ENCODE measurements around the gene ZNF655. TPM values are rescaled to one million over a fixed set of nuclear protein-coding genes. Genes with fewer than 3 reads are reported as not detected.

The ZNF655 gene
- total and polyA plus RNA-seq, 2 of the 8 experiments (the other 6 are each of a cell fraction or from before 2014, with no cell fraction given) = 27.1 to 37.8 TPM

- Histone ChIP-seq H4K5ac (ENCODE audit: insufficient read length, low read depth, low read length) (no peak overlapping the region), H3K9me3 (ENCODE audit: insufficient read depth in 2 of 2, low read depth in 1 of 2, low read length in 1 of 2) (no peaks in the 10 kb centered on the region), H3K23me2 (ENCODE audit: low read depth, low read length) (no peaks in the 10 kb centered on the region), H3K36me3 (ENCODE audit: control insufficient read depth in 2 of 4, insufficient read depth in 4 of 4, low read length in 3 of 4) (peaks cover 6 to 28% (median 14%) of the 10 kb centered on the region in 4 experiments; a peak in 7 of 8 replicates), H4K8ac (ENCODE audit: extremely low read depth, insufficient read depth, low read length) (no peak overlapping the region), H3K4me1 (replicated peaks in 1 of 4; ENCODE audit: control insufficient read depth in 3 of 4, insufficient read depth in 4 of 4, low read length in 3 of 4) (no peaks in the 10 kb centered on the region), H3K18ac (ENCODE audit: extremely low read depth, low read length) (no peak overlapping the region), H3K23ac (ENCODE audit: insufficient read length) (no peak overlapping the region), H3K4me3 (ENCODE audit: extremely low read depth in 1 of 4, insufficient read depth in 2 of 4, low read depth in 3 of 4, low read length in 4 of 4) (no peak overlapping the region), H2AK5ac (ENCODE audit: low read depth, low read length) (no peak overlapping the region), H3K56ac (replicated peaks; ENCODE audit: insufficient read length, low read depth, low read length) (no peak overlapping the region), H3K9ac (replicated peaks in 1 of 4; ENCODE audit: extremely low read depth in 1 of 4, low read depth in 3 of 4, low read length in 3 of 4) (no peak overlapping the region), H3K79me1 (ENCODE audit: low read depth, low read length) (no peaks in the 10 kb centered on the region), H3K79me2 (ENCODE audit: control insufficient read depth in 1 of 2, insufficient read depth in 2 of 2, low read length in 2 of 2) (peaks cover 0 to 8% of the 10 kb centered on the region in 2 experiments; a peak in 2 of 4 replicates), H3K4ac (replicated peaks; ENCODE audit: insufficient read length, low read depth, low read length) (no peak overlapping the region), H2BK12ac (ENCODE audit: low read depth, low read length) (no peak overlapping the region), H2BK15ac (ENCODE audit: low read length) (no peak overlapping the region), H3K27ac (ENCODE audit: low read depth, low read length) (no peak overlapping the region), H4K20me1 (replicated peaks in 1 of 2; ENCODE audit: control insufficient read depth in 1 of 2, insufficient read depth in 2 of 2, low read length in 2 of 2) (peaks cover 0 to 4% of the 10 kb centered on the region in 2 experiments), H3K4me2 (ENCODE audit: insufficient read depth in 1 of 2, low read depth in 2 of 2, low read length in 2 of 2) (no peak overlapping the region), H3K27me3 (replicated peaks in 1 of 4; ENCODE audit: control insufficient read depth in 3 of 4, extremely low read depth in 1 of 4, insufficient read depth in 3 of 4, low read length in 3 of 4) (no peaks in the 10 kb centered on the region), H3K14ac (ENCODE audit: insufficient read length) (no peak overlapping the region), H2BK5ac (ENCODE audit: low read depth, low read length) (no peak overlapping the region), H2AFZ (ENCODE audit: low read length) (no peak overlapping the region), H2BK120ac (replicated peaks; ENCODE audit: low read depth, low read length) (no peak overlapping the region), H2BK20ac (ENCODE audit: low read length) (no peak overlapping the region), H4K91ac (replicated peaks; ENCODE audit: insufficient read length, low read length) (no peak overlapping the region)
- DNase-seq (ENCODE audit: low read depth in 1 of 2, low spot score in 2 of 2) (no peak), FAIRE-seq (no peak)
- 95% methylated on average over 1 of the region's 1 CpG; no CpG with 5 or more reads in 1 of the 2 experiments for WGBS, 2 experiments (ENCODE audit: extremely low coverage in 1 of 2, insufficient coverage in 1 of 2, insufficient read length in 1 of 2, insufficient replicate concordance in 2 of 2, low coverage in 1 of 2, low lambda C conversion rate in 2 of 2, missing lambda C conversion rate in 1 of 2)
- POLR2A ChIA-PET (ENCODE audit: partially characterized antibody) = interaction anchor here (1.2 to 2.9 kb wide), 2 partner anchors 12 to 102 kb away, joined by 4 to 10 read pairs; partner anchors contain the start of gene ZSCAN25
- CTCF ChIA-PET (ENCODE audit: partially characterized antibody) = interaction anchor here (1.4 to 4.3 kb wide), 2 partner anchors 11 to 108 kb away, joined by 3 to 24 read pairs; no protein-coding TSS in a partner anchor
- no peak for TF ChIP-seq MAFK (IDR thresholded peaks at IDR 0.05; ENCODE audit: low read depth, low read length)
- TF ChIP-seq TAF7 (optimal IDR thresholded peaks at IDR 0.05; ENCODE audit: borderline replicate concordance, low read depth, low read length) = no peak
- TF ChIP-seq BCL11A (IDR thresholded peaks at IDR 0.05; ENCODE audit: low read depth in 2 of 2, low read length in 2 of 2) = no peak
- TF ChIP-seq GABPA (IDR thresholded peaks at IDR 0.05; ENCODE audit: borderline replicate concordance, insufficient read depth, low read length) = no peak
- no peak for TF ChIP-seq CREB1 (IDR thresholded peaks at IDR 0.05)
- no peak for TF ChIP-seq CBX5 (IDR thresholded peaks at IDR 0.05; ENCODE audit: low read depth, low read length)
- TF ChIP-seq SP2 (IDR thresholded peaks at IDR 0.05; ENCODE audit: low read length) = no peak
- TF ChIP-seq POU5F1 (IDR thresholded peaks at IDR 0.05; ENCODE audit: low read depth, low read length) = no peak
- no peak for TF ChIP-seq ATF2 (IDR thresholded peaks at IDR 0.05; ENCODE audit: low read length)
- TF ChIP-seq SP1 (IDR thresholded peaks at IDR 0.05; ENCODE audit: low read depth, low read length) = no peak
Observed at GRCh38 chr7:99514050-99514449, 44.4 kb upstream of the ZNF655 start.

Data from H1 (cell line).